HG03108 (cell line): ENCODE results near the gene PATJ.
A peak's percentile ranks its signal among the peaks of the same experiment; 100 is the strongest.
"Not testable (repeated sequence)": the region's sequence is repeated elsewhere in the genome, so short reads cannot be mapped to it uniquely, and the experiment has no call there.

Source experiments
- ATAC-seq: cut with Tn5 transposase; IDR thresholded peaks from one replicate; pipeline ENCODE4 v1.9.1; 2021; ENCODE audit warnings: moderate library complexity; ENCODE audit not compliant: unreplicated experiment

Gene PATJ

GRCh38 chr1:61746813-61747212 lies 4.5 kb downstream of the PATJ start:
- no peak for ATAC-seq

GRCh38 chr1:61748566-61748965 lies 6.3 kb downstream of the PATJ start:
- ATAC-seq, result no peak

GRCh38 chr1:61749574-61749973 lies 7.3 kb downstream of the PATJ start:
- ATAC-seq, result no peak

GRCh38 chr1:61752921-61753389 lies 10.7 kb downstream of the PATJ start:
- ATAC-seq, result no peak

GRCh38 chr1:61753998-61754508 lies 11.8 kb downstream of the PATJ start:
- no peak for ATAC-seq

GRCh38 chr1:61754545-61754944 lies 12.3 kb downstream of the PATJ start:
- ATAC-seq, result no peak

GRCh38 chr1:61756773-61757172 lies 14.5 kb downstream of the PATJ start:
- no peak for ATAC-seq

GRCh38 chr1:61757950-61758349 lies 15.7 kb downstream of the PATJ start:
- no peak for ATAC-seq

GRCh38 chr1:61770131-61770530 lies 27.9 kb downstream of the PATJ start:
- no peak for ATAC-seq

GRCh38 chr1:61776091-61776490 lies 33.8 kb downstream of the PATJ start:
- no peak for ATAC-seq

GRCh38 chr1:61779231-61779630 lies 37.0 kb downstream of the PATJ start:
- ATAC-seq, result no peak

GRCh38 chr1:61781151-61781550 lies 38.9 kb downstream of the PATJ start:
- no peak for ATAC-seq

- ATAC-seq, result peak; percentile 87
Measured at GRCh38 chr1:61782771-61783170, 40.5 kb downstream of the PATJ start.

GRCh38 chr1:61784726-61785125 lies 42.4 kb downstream of the PATJ start:
- no peak for ATAC-seq

GRCh38 chr1:61790837-61791236 lies 48.6 kb downstream of the PATJ start:
- no peak for ATAC-seq

- ATAC-seq, result no peak
Measured at GRCh38 chr1:61797045-61797755, 54.9 kb downstream of the PATJ start.

- not testable (repeated sequence) for ATAC-seq
Measured at GRCh38 chr1:61801047-61801446, 58.8 kb downstream of the PATJ start.

- ATAC-seq, result no peak
Measured at GRCh38 chr1:61807606-61808140, 65.4 kb downstream of the PATJ start.

- ATAC-seq, result no peak
Measured at GRCh38 chr1:61808321-61808720, 66.0 kb downstream of the PATJ start.

- no peak for ATAC-seq
Measured at GRCh38 chr1:61808968-61809367, 66.7 kb downstream of the PATJ start.

- ATAC-seq, result no peak
Measured at GRCh38 chr1:61812916-61813315, 70.6 kb downstream of the PATJ start.

- ATAC-seq, result no peak
Measured at GRCh38 chr1:61816191-61816590, 73.9 kb downstream of the PATJ start.

- ATAC-seq, result no peak
Measured at GRCh38 chr1:61818992-61819391, 76.7 kb downstream of the PATJ start.
